GM12891 (cell line): ENCODE data around the gene ZNF592.

Experiments used
- POLR2A ChIP-seq: IDR thresholded peaks from 2 replicates; pipeline ENCODE4 v1.6.1; 2011; ENCODE audit warnings: low read depth, low read length, control low read depth
- POLR2AphosphoS5 ChIP-seq: IDR thresholded peaks from 2 replicates; pipeline ENCODE4 v1.6.1; 2011; ENCODE audit warnings: low read depth, low read length, control low read depth
- SPI1 ChIP-seq: IDR thresholded peaks from 2 replicates; pipeline ENCODE4 v1.6.1; 2011; ENCODE audit warnings: low read depth, low read length, control low read depth
- TAF1 ChIP-seq: IDR thresholded peaks from 2 replicates; pipeline ENCODE4 v1.6.1; 2011; ENCODE audit warnings: low read depth, low read length, control low read depth

DNA sequence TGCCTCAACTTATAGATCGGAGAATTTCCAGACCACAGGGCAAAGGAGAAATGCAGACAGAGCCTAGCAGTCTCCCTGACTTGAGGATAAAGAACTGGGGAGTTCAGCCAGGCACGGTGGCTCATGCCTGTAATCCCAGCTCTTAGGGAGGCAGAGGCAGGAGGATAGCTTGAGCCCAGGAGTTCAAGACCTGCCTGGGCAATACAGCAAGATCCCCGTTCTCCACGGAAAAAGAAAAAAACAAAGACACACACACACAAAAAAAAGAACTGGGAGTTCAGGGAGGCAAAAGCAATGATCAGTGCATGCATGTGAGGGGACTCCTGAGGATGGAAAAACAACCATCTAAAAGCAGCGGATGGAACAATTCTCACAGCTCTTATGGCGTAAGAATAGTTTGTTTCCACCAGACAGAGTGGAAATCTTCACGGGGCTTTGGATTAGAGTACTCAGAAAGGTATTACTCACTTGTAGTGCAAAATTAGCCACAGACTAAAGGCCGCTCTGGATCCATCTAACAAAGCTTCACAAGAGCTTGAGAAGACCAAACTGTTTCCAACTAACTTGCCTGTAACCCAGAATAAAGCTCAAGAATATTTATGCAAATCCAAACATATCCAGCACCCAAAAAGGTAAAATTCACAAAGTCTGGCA is 48.7 kb upstream of the ZNF592 start:
- TF ChIP-seq POLR2A (no peak), TAF1 (no peak), POLR2AphosphoS5 (no peak), SPI1 (no peak)
